Astrocyte of the spinal cord (primary cell): ENCODE results near the gene ZNF774.

ENCODE experiments used
- DNase-seq: peaks from one replicate; pipeline ENCODE4 v3.0.0; 2011; ENCODE audit warnings: low read depth, low spot score
- H3K4me3 ChIP-seq: 2 replicates; pipeline ENCODE4 v1.5.1; 2011; ENCODE audit warnings: low read depth, mild to moderate bottlenecking, low read length, moderate library complexity
- CTCF ChIP-seq: IDR thresholded peaks from 2 replicates; pipeline ENCODE4 v1.5.1; 2012; ENCODE audit warnings: low read depth, mild to moderate bottlenecking, low read length, inconsistent platforms
- in situ Hi-C: cut with HindIII; loops from 2 replicates; pipeline ENCODE4 v1.10.0; 2017; ENCODE audit warnings: low sequenced_read_pairs

ZNF774 gene

GRCh38 chr15:90354986-90355385 lies 2.9 kb downstream of the ZNF774 start:
- no peak for TF ChIP-seq CTCF

GRCh38 chr15:90358124-90359033 lies 6.3 kb downstream of the ZNF774 start:
- TF ChIP-seq CTCF = no peak
- H3K4me3 ChIP-seq = no peak overlapping the region
- DNase-seq = peak; percentile 26
- in situ Hi-C loops = loop anchor here (25.0 kb wide), 1 partner anchor 129 kb away; no protein-coding TSS in a partner anchor

More at GRCh38 chr15:90354986-90355385, 2.9 kb downstream of the ZNF774 start:
- H3K4me3 ChIP-seq = no peak overlapping the region
- no peak for DNase-seq
- in situ Hi-C loops = loop anchor here (25.0 kb wide), 1 partner anchor 132 kb away; no protein-coding TSS in a partner anchor

- no peak overlapping the region for H3K4me3 ChIP-seq
- DNase-seq = no peak
- in situ Hi-C loops = loop anchor here (25.0 kb wide), 1 partner anchor 127 kb away; no protein-coding TSS in a partner anchor
- no peak for TF ChIP-seq CTCF
Observed at GRCh38 chr15:90360746-90361145, 8.7 kb downstream of the ZNF774 start.

GRCh38 chr15:90362936-90363212 lies 10.8 kb downstream of the ZNF774 start:
- DNase-seq = peak; percentile 83
- in situ Hi-C loops = loop anchor here (25.0 kb wide), 1 partner anchor 124 kb away; no protein-coding TSS in a partner anchor
- TF ChIP-seq CTCF = no peak
- H3K4me3 ChIP-seq = no peak overlapping the region

GRCh38 chr15:90364251-90364650 lies 12.2 kb downstream of the ZNF774 start:
- peak; percentile 62 for DNase-seq
- no peak for TF ChIP-seq CTCF
- in situ Hi-C loops = loop anchor here (25.0 kb wide), 1 partner anchor 123 kb away; no protein-coding TSS in a partner anchor
- H3K4me3 ChIP-seq = no peak overlapping the region

GRCh38 chr15:90365414-90366055 lies 13.5 kb downstream of the ZNF774 start:
- in situ Hi-C loops = loop anchor here (25.0 kb wide), 1 partner anchor 122 kb away; no protein-coding TSS in a partner anchor
- no peak for DNase-seq
- H3K4me3 ChIP-seq = no peak overlapping the region
- TF ChIP-seq CTCF = no peak
